HG03378 (cell line): ENCODE results near the gene FBLN7.

ENCODE experiments used
- ATAC-seq: cut with Tn5 transposase; IDR thresholded peaks from one replicate; pipeline ENCODE4 v1.9.1; 2021; ENCODE audit warnings: mild to moderate bottlenecking, moderate library complexity; ENCODE audit not compliant: unreplicated experiment

Gene FBLN7

GRCh38 chr2:112220186-112220585 is 82.0 kb downstream of the FBLN7 start:
- no peak for ATAC-seq

GRCh38 chr2:112220831-112221230 is 82.6 kb downstream of the FBLN7 start:
- ATAC-seq: no peak

- no peak for ATAC-seq
These were observed 91.2 kb downstream of the FBLN7 start for GRCh38 chr2:112229348-112229747.

- no peak for ATAC-seq
These were observed 92.2 kb downstream of the FBLN7 start for GRCh38 chr2:112230371-112230770.
